Glutamatergic neuron (in vitro differentiated cells): Measurements from ENCODE around the gene VSTM4. TPM values are rescaled to one million over a fixed set of nuclear protein-coding genes. Genes with fewer than 3 reads are reported as not detected.

Experiments
- DNase-seq: peaks from one replicate; pipeline ENCODE4 v3.0.0; 2022
- H3K27ac Mint-ChIP-seq: one replicate; pipeline ENCODE4 v1.8.0; 2020; ENCODE audit warnings: mild to moderate bottlenecking, mixed read lengths, inconsistent platforms; ENCODE audit not compliant: unreplicated experiment
- H3K27me3 Mint-ChIP-seq: one replicate; pipeline ENCODE4 v1.8.0; 2020; ENCODE audit warnings: mild to moderate bottlenecking, moderate library complexity, mixed read lengths, inconsistent platforms; ENCODE audit not compliant: unreplicated experiment
- H3K36me3 Mint-ChIP-seq: one replicate; pipeline ENCODE4 v1.8.0; 2020; ENCODE audit warnings: mild to moderate bottlenecking, mixed read lengths, inconsistent platforms; ENCODE audit not compliant: unreplicated experiment
- H3K4me1 Mint-ChIP-seq: one replicate; pipeline ENCODE4 v1.8.0; 2020; ENCODE audit warnings: mild to moderate bottlenecking, low read depth, mixed read lengths, inconsistent platforms; ENCODE audit not compliant: unreplicated experiment
- H3K4me3 Mint-ChIP-seq: one replicate; pipeline ENCODE4 v1.8.0; 2020; ENCODE audit warnings: mild to moderate bottlenecking, mixed read lengths, inconsistent platforms; ENCODE audit not compliant: unreplicated experiment
- H3K9me3 Mint-ChIP-seq: one replicate; pipeline ENCODE4 v1.8.0; 2020; ENCODE audit warnings: mild to moderate bottlenecking, moderate library complexity, mixed read lengths, inconsistent platforms; ENCODE audit not compliant: unreplicated experiment
- total RNA-seq: library from RNA; stranded (reverse); fragmentation: NEBNext Ultra II Directional; extraction: Animal tissue kit (Norgen Biotek cat#: 25700); gene quantifications from one replicate; pipeline ENCODE4 v1.2.1, GENCODE V29; 2021; ENCODE audit not compliant: unreplicated experiment
- TF ChIP-seq, protein P1 (sequence below): fragments of 200-600 bp; sonication (generic); IDR thresholded peaks from one replicate; pipeline ENCODE4 v1.5.0; 2021; ENCODE audit not compliant: partially characterized antibody, unreplicated experiment

VSTM4 gene
- total RNA-seq, 1 donor from 2014 or later, result 2.0 TPM

DNA sequence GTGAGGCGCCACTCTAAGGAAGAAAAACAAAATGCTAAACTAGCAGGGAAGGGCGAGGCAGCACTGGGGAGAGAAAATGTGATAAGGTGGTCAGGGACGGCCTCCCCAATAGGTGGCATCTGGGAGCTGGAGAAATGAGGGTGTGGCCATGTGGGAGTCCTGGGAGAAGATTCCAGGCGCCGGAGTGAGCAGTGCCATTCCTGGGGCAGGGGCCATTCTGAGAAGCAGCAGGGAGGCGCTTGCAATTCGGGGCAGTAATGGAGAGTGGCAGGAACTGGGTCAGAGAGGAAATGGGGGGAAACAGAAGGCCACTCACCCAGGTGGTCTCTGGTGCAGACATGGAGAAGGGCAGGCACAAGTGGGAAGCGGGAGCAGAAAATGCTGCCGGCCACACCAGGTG, 113.9 kb downstream of the VSTM4 start:
- TF ChIP-seq, protein P1, sequence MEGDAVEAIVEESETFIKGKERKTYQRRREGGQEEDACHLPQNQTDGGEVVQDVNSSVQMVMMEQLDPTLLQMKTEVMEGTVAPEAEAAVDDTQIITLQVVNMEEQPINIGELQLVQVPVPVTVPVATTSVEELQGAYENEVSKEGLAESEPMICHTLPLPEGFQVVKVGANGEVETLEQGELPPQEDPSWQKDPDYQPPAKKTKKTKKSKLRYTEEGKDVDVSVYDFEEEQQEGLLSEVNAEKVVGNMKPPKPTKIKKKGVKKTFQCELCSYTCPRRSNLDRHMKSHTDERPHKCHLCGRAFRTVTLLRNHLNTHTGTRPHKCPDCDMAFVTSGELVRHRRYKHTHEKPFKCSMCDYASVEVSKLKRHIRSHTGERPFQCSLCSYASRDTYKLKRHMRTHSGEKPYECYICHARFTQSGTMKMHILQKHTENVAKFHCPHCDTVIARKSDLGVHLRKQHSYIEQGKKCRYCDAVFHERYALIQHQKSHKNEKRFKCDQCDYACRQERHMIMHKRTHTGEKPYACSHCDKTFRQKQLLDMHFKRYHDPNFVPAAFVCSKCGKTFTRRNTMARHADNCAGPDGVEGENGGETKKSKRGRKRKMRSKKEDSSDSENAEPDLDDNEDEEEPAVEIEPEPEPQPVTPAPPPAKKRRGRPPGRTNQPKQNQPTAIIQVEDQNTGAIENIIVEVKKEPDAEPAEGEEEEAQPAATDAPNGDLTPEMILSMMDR, result no peak
- Mint-ChIP-seq H3K36me3 (peaks cover 15% of the 10 kb centered on the region), H3K27ac (no peak overlapping the region), H3K27me3 (peaks cover 3% of the 10 kb centered on the region), H3K9me3 (peaks cover 5% of the 10 kb centered on the region), H3K4me1 (peaks cover 3% of the 10 kb centered on the region), H3K4me3 (no peak overlapping the region)
- DNase-seq, result no peak

DNA sequence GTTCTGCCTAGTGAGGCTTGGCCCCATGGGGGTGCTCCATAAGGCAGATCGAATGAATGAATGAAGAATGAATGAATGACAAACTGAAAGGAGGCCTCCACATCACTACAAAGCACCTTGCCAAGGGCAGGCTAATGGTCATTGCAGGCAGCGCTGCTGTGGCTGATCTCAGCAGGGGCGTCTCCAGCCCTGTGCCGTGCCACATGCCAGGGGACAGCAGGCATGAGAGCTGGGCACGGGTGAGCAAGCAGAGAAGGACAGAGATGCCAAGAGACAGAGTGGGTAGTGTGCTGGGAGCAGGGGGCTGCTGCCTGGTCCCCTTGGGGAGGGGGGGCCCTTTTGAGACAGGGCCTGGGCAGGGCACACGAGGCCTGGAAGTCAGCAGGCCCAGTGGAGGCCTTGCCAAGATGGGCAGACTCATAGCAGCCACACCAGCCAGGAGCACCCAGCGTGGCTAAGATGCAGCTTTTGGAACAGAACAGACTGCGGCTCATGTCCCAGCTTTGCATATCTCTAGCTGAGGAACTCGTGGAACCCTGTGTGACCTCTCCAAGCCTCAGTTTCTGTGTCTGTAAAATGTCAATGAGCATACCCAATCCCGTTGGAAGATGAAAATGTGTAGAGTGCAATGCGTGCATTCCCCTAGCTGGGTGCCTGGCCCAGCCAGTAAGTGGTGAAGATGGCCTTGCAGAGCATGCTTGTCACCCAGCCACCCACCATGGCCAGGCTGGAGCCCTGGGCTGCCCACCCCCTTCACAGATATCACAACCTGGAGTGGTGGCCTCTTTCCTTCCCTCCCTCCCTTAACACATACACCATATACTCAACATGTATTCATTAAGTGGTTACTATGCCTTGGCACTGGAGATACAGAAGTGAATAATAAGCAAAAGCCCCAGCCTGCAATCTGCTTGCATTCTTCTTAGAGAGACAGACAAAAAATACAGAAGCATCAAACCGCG, 114.6 kb downstream of the VSTM4 start:
- H3K4me1 Mint-ChIP-seq, result peaks cover 3% of the 10 kb centered on the region
- no peak overlapping the region for H3K27ac Mint-ChIP-seq

GRCh38 chr10:48999346-48999745, 116.0 kb downstream of the VSTM4 start:
- Mint-ChIP-seq H3K27me3 (peaks cover 3% of the 10 kb centered on the region), H3K9me3 (peaks cover 4% of the 10 kb centered on the region), H3K4me3 (no peak overlapping the region), H3K27ac (no peak overlapping the region), H3K36me3 (peaks cover 4% of the 10 kb centered on the region), H3K4me1 (peaks cover 3% of the 10 kb centered on the region)
- DNase-seq, result no peak
- TF ChIP-seq, protein P1, result no peak

More for the DNA sequence above, 114.6 kb downstream of the VSTM4 start:
- TF ChIP-seq, protein P1, result no peak
- H3K9me3 Mint-ChIP-seq, result peaks cover 4% of the 10 kb centered on the region
- no peak for DNase-seq
- peaks cover 3% of the 10 kb centered on the region for H3K27me3 Mint-ChIP-seq
- peaks cover 15% of the 10 kb centered on the region for H3K36me3 Mint-ChIP-seq
- no peak overlapping the region for H3K4me3 Mint-ChIP-seq

- Mint-ChIP-seq H3K4me3 (no peak overlapping the region), H3K27ac (no peak overlapping the region), H3K9me3 (peaks cover 3% of the 10 kb centered on the region), H3K4me1 (peaks cover 2% of the 10 kb centered on the region), H3K36me3 (peaks cover 4% of the 10 kb centered on the region), H3K27me3 (peaks cover 3% of the 10 kb centered on the region)
- DNase-seq, result no peak
- TF ChIP-seq, protein P1, result no peak
These were observed 119.0 kb downstream of the VSTM4 start for GRCh38 chr10:48996329-48996728.

DNA sequence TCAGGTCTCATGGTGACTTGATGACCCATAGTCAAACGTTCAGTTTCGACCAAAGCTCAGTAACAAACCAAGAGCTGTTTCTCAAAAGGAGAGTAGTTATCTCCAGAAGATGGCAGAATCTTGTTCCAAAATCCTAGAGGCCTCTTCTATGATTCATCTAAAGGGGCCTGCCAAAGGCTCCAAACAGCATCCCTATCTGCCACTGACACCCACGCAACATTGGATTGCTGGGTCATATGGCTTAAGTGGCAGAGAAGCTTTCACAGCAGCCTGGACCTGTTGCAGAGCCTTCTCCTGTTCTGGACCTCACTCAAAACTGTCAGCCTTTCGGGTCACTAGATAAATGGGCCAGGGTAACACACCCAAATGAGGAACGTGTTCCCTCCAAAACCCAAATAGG, 121.7 kb downstream of the VSTM4 start:
- TF ChIP-seq, protein P1, result no peak
- H3K27ac Mint-ChIP-seq, result no peak overlapping the region
- no peak for DNase-seq
- peaks cover 5% of the 10 kb centered on the region for H3K9me3 Mint-ChIP-seq
- H3K27me3 Mint-ChIP-seq, result peaks cover 3% of the 10 kb centered on the region
- H3K36me3 Mint-ChIP-seq, result peaks cover 4% of the 10 kb centered on the region
- H3K4me1 Mint-ChIP-seq, result no peaks in the 10 kb centered on the region
- no peak overlapping the region for H3K4me3 Mint-ChIP-seq
